H9 (cell line): ENCODE data around the gene MROH7. TPM values are rescaled to one million over a fixed set of nuclear protein-coding genes. Genes with fewer than 3 reads are reported as not detected.

Experiments used
- DNase-seq: peaks from one replicate; pipeline ENCODE4 v3.0.0-alpha.2; 2017
- H2AFZ ChIP-seq: one replicate; pipeline ENCODE4 v1.6.1; 2013; ENCODE audit warnings: mild to moderate bottlenecking, low read length, control low read depth, moderate library complexity
- H2AK5ac ChIP-seq: 2 replicates; pipeline ENCODE4 v1.6.1; 2013; ENCODE audit warnings: low read length, control low read depth, mixed read lengths; ENCODE audit not compliant: insufficient read length
- H2BK120ac ChIP-seq: one replicate; pipeline ENCODE4 v1.6.1; 2013; ENCODE audit warnings: low read depth, mild to moderate bottlenecking, low read length, control low read depth, inconsistent platforms; ENCODE audit not compliant: poor library complexity, severe bottlenecking
- H2BK12ac ChIP-seq: 2 replicates; pipeline ENCODE4 v1.6.1; 2013; ENCODE audit warnings: low read length, control low read depth, mixed read lengths, low read depth; ENCODE audit not compliant: insufficient read length
- H2BK15ac ChIP-seq: 2 replicates; pipeline ENCODE4 v1.6.1; 2013; ENCODE audit warnings: low read depth, low read length, control low read depth
- H2BK20ac ChIP-seq: one replicate; pipeline ENCODE4 v1.6.1; 2013; ENCODE audit warnings: low read depth, mild to moderate bottlenecking, low read length, control low read depth, inconsistent platforms; ENCODE audit not compliant: poor library complexity, severe bottlenecking
- H2BK5ac ChIP-seq: 2 replicates; pipeline ENCODE4 v1.6.1; 2013; ENCODE audit warnings: low read length, control low read depth, mixed read lengths; ENCODE audit not compliant: insufficient read length
- H3K14ac ChIP-seq: 2 replicates; pipeline ENCODE4 v1.6.1; 2013; ENCODE audit warnings: low read length, control low read depth; ENCODE audit not compliant: insufficient read depth
- H3K18ac ChIP-seq: 2 replicates; pipeline ENCODE4 v1.6.1; 2013; ENCODE audit warnings: low read depth, mild to moderate bottlenecking, mixed read lengths, low read length, control low read depth; ENCODE audit not compliant: insufficient read length
- H3K23ac ChIP-seq: 2 replicates; pipeline ENCODE4 v1.6.1; 2013; ENCODE audit warnings: low read length, control low read depth, mixed read lengths, low read depth; ENCODE audit not compliant: insufficient read length
- H3K23me2 ChIP-seq: 2 replicates; pipeline ENCODE4 v1.6.1; 2013; ENCODE audit warnings: low read depth, mild to moderate bottlenecking, mixed read lengths, low read length, control low read depth; ENCODE audit not compliant: insufficient read length, poor library complexity, severe bottlenecking
- H3K27ac ChIP-seq: 2 replicates; pipeline ENCODE4 v1.5.1; 2013; ENCODE audit warnings: low read length, control low read depth, mixed read lengths, low read depth; ENCODE audit not compliant: insufficient read length
- H3K27me3 ChIP-seq: 2 replicates; pipeline ENCODE4 v1.6.1; 2013; ENCODE audit warnings: low read length, control low read depth, inconsistent platforms; ENCODE audit not compliant: insufficient read depth
- H3K4ac ChIP-seq: 2 replicates; pipeline ENCODE4 v1.6.1; 2013; ENCODE audit warnings: low read depth, mild to moderate bottlenecking, control low read depth, inconsistent platforms, low read length, moderate library complexity
- H3K4me1 ChIP-seq: 2 replicates; pipeline ENCODE4 v1.6.1; 2013; ENCODE audit warnings: low read length, control low read depth, inconsistent platforms; ENCODE audit not compliant: insufficient read depth
- H3K4me2 ChIP-seq: 2 replicates; pipeline ENCODE4 v1.6.1; 2013; ENCODE audit warnings: low read length, control low read depth, mixed read lengths; ENCODE audit not compliant: insufficient read length, insufficient read depth
- H3K56ac ChIP-seq: 2 replicates; pipeline ENCODE4 v1.6.1; 2013; ENCODE audit warnings: low read depth, mild to moderate bottlenecking, mixed read lengths, low read length, control low read depth; ENCODE audit not compliant: insufficient read length
- H3K79me1 ChIP-seq: 2 replicates; pipeline ENCODE4 v1.6.1; 2013; ENCODE audit warnings: low read depth, mild to moderate bottlenecking, moderate library complexity, low read length, control low read depth, inconsistent platforms; ENCODE audit not compliant: insufficient read depth, poor library complexity, severe bottlenecking
- H3K79me2 ChIP-seq: 2 replicates; pipeline ENCODE4 v1.6.1; 2013; ENCODE audit warnings: low read length, control low read depth, inconsistent platforms; ENCODE audit not compliant: insufficient read depth
- H3K9ac ChIP-seq: 2 replicates; pipeline ENCODE4 v1.6.1; 2013; ENCODE audit warnings: low read length, control low read depth, mixed read lengths; ENCODE audit not compliant: insufficient read length; ENCODE audit errors: extremely low read depth
- H3K9me3 ChIP-seq: one replicate; pipeline ENCODE4 v1.6.1; 2013; ENCODE audit warnings: low read depth, low read length, inconsistent platforms; ENCODE audit not compliant: control insufficient read depth
- H3T11ph ChIP-seq: one replicate; pipeline ENCODE4 v1.6.1; 2013; ENCODE audit warnings: mild to moderate bottlenecking, low read length, control low read depth, inconsistent platforms
- H4K20me1 ChIP-seq: one replicate; pipeline ENCODE4 v1.6.1; 2013; ENCODE audit not compliant: control insufficient read depth, insufficient read length, insufficient read depth
- H4K5ac ChIP-seq: 2 replicates; pipeline ENCODE4 v1.6.1; 2013; ENCODE audit warnings: low read depth, mild to moderate bottlenecking, mixed read lengths, low read length, control low read depth; ENCODE audit not compliant: insufficient read length
- H4K8ac ChIP-seq: replicated peaks from 2 replicates; pipeline ENCODE4 v1.6.1; 2013; ENCODE audit warnings: low read length, control low read depth, mixed read lengths, low read depth; ENCODE audit not compliant: insufficient read length
- H4K91ac ChIP-seq: 2 replicates; pipeline ENCODE4 v1.6.1; 2013; ENCODE audit warnings: low read depth, mild to moderate bottlenecking, moderate library complexity, mixed read lengths, low read length, control low read depth; ENCODE audit not compliant: insufficient read length
- H3K27ac Mint-ChIP-seq, 3 experiments: 2 replicates in 2 of 3; 3 replicates in 1 of 3; pipeline ENCODE4 v1.8.0; 2020 to 2021; ENCODE audit warnings: mixed read lengths in 3 of 3, mild to moderate bottlenecking in 1 of 3, moderate library complexity in 1 of 3
- H3K27me3 Mint-ChIP-seq: 2 replicates; pipeline ENCODE4 v1.8.0; 2021; ENCODE audit warnings: low read depth, mild to moderate bottlenecking, moderate library complexity, mixed read lengths
- H3K36me3 Mint-ChIP-seq, 3 experiments: 2 replicates in 2 of 3; 3 replicates in 1 of 3; pipeline ENCODE4 v1.8.0; 2020 to 2021; ENCODE audit warnings: low read depth in 3 of 3, mixed read lengths in 3 of 3; ENCODE audit not compliant: insufficient read depth in 1 of 3
- H3K4me1 Mint-ChIP-seq, 2 experiments: 2 replicates each; pipeline ENCODE4 v1.8.0; 2020; ENCODE audit warnings: mixed read lengths in 2 of 2
- H3K4me3 Mint-ChIP-seq, 2 experiments: 2 replicates in 1 of 2; 3 replicates in 1 of 2; pipeline ENCODE4 v1.8.0; 2020 to 2021; ENCODE audit warnings: mild to moderate bottlenecking in 2 of 2, mixed read lengths in 2 of 2, moderate library complexity in 1 of 2
- H3K9me3 Mint-ChIP-seq, 2 experiments: 2 replicates in 1 of 2; 3 replicates in 1 of 2; pipeline ENCODE4 v1.8.0; 2020; ENCODE audit warnings: mild to moderate bottlenecking in 2 of 2, mixed read lengths in 2 of 2, moderate library complexity in 1 of 2
- WGBS: extraction: QIAGEN DNeasy Blood & Tissue Kit; methylation state at CpG from one replicate; pipeline ENCODE4 v1.1.7; 2013; ENCODE audit warnings: missing lambda C conversion rate, low lambda C conversion rate, mixed read lengths; ENCODE audit not compliant: insufficient read length; ENCODE audit errors: extremely low coverage; 5-methylcytosine and 5-hydroxymethylcytosine counted together
- total RNA-seq: library from RNA; stranded (reverse); gene quantifications from 2 replicates; pipeline ENCODE4 v1.2.1, GENCODE V29; 2021
- TF ChIP-seq, protein P1 (sequence below): fragments of 200-600 bp; sonication (generic); conservative IDR thresholded peaks from 3 replicates; pipeline ENCODE4 v1.8.0; 2021; ENCODE audit warnings: antibody characterized with exemption, mild to moderate bottlenecking

Gene MROH7
- total RNA-seq, 1 experiment from 2014 or later = 0.09 TPM

DNA sequence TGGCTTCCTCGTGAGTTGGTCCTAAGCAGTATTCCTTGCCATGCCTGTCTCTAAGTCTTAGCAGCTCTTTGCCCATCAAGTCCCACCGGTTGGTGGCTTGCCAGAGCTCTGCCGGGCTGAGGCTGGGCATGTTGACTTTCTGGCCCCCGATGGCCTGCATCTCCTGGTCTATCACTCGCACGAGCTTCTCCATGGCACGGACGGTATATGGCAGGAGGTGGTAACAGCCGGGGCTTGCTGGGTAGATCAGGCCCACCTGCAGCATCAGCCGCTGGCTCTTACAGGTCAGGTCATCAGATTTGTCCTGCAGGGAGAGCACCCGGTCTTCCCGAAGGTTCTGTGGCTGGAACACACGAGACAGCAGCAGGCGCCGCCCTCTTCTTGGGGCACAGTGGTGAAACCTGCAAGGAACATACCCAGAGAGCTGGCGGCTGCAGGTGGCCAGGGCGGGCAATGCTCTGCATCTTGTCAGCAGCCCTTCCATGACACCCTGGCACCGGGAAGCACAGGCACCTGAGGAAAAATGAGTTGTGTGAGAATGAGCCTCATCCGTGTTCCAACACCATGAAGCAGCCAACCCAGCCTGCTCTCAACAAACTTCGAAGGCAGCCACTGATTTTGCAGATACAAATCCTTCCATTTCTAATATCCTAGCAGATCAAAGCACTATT lies 117.2 kb downstream of the MROH7 start:
- no peak overlapping the region for H4K91ac ChIP-seq
- no peak overlapping the region for H2AK5ac ChIP-seq
- no peak for DNase-seq
- no peaks in the 10 kb centered on the region for H3K4me1 ChIP-seq
- no peak overlapping the region for H3K4ac ChIP-seq
- H3K9ac ChIP-seq = no peak overlapping the region
- TF ChIP-seq, protein P1, sequence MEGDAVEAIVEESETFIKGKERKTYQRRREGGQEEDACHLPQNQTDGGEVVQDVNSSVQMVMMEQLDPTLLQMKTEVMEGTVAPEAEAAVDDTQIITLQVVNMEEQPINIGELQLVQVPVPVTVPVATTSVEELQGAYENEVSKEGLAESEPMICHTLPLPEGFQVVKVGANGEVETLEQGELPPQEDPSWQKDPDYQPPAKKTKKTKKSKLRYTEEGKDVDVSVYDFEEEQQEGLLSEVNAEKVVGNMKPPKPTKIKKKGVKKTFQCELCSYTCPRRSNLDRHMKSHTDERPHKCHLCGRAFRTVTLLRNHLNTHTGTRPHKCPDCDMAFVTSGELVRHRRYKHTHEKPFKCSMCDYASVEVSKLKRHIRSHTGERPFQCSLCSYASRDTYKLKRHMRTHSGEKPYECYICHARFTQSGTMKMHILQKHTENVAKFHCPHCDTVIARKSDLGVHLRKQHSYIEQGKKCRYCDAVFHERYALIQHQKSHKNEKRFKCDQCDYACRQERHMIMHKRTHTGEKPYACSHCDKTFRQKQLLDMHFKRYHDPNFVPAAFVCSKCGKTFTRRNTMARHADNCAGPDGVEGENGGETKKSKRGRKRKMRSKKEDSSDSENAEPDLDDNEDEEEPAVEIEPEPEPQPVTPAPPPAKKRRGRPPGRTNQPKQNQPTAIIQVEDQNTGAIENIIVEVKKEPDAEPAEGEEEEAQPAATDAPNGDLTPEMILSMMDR = no peak
- no peak overlapping the region for H3K18ac ChIP-seq
- no peaks in the 10 kb centered on the region for H3K9me3 ChIP-seq
- H2AFZ ChIP-seq = no peak overlapping the region
- Mint-ChIP-seq H3K27ac (no peak overlapping the region; a peak in 1 of 7 replicates), H3K9me3 (no peaks in the 10 kb centered on the region), H3K4me3 (no peak overlapping the region), H3K36me3 (peaks cover 4 to 32% (median 20%) of the 10 kb centered on the region in 3 experiments; a peak in 4 of 7 replicates), H3K27me3 (no peaks in the 10 kb centered on the region), H3K4me1 (peaks cover 19 to 20% of the 10 kb centered on the region in 2 experiments)
- no CpG with 5 or more reads among the region's 20 CpGs for WGBS
- no peak overlapping the region for H3K14ac ChIP-seq
- no peak overlapping the region for H2BK20ac ChIP-seq
- H3K23me2 ChIP-seq = peaks cover 3% of the 10 kb centered on the region
- H3K79me1 ChIP-seq = no peaks in the 10 kb centered on the region
- no peak overlapping the region for H3K4me2 ChIP-seq
- H3K56ac ChIP-seq = no peak overlapping the region
- no peak overlapping the region for H2BK5ac ChIP-seq
- H3K27me3 ChIP-seq = no peaks in the 10 kb centered on the region
- H4K8ac ChIP-seq = no peak overlapping the region
- no peaks in the 10 kb centered on the region for H3K79me2 ChIP-seq
- no peak overlapping the region for H2BK12ac ChIP-seq
- H3K23ac ChIP-seq = no peak overlapping the region
- no peak overlapping the region for H2BK15ac ChIP-seq
- H2BK120ac ChIP-seq = no peak overlapping the region
- H3K27ac ChIP-seq = no peak overlapping the region
- no peak overlapping the region for H3T11ph ChIP-seq
- H4K5ac ChIP-seq = no peak overlapping the region
- peaks cover 3% of the 10 kb centered on the region for H4K20me1 ChIP-seq

Other genes starting within 250 kb of the MROH7 start
- gene SSBP3, start 235.4 kb upstream of the MROH7 start, total RNA-seq = 119 and 126 TPM in 2 replicates
- gene ACOT11, start 93.6 kb upstream of the MROH7 start, total RNA-seq = 3.6 and 4.0 TPM in 2 replicates
- gene FAM151A, start 18.3 kb upstream of the MROH7 start, total RNA-seq = not detected in 2 replicates
- gene TTC4, start 74.1 kb downstream of the MROH7 start, total RNA-seq = 30.0 and 30.8 TPM in 2 replicates
- 10.2 and 10.6 TPM in 2 replicates for gene PARS2, start 122.7 kb downstream of the MROH7 start, total RNA-seq
- 0.55 and 0.59 TPM in 2 replicates for gene TTC22, start 159.5 kb downstream of the MROH7 start, total RNA-seq
- 318 and 340 TPM in 2 replicates for gene DHCR24, start 245.4 kb downstream of the MROH7 start, total RNA-seq